GM21786 (cell line): ENCODE results near the gene DENND4B.
A peak's percentile ranks its signal among the peaks of the same experiment; 100 is the strongest.
"Not testable (repeated sequence)": the region's sequence is repeated elsewhere in the genome, so short reads cannot be mapped to it uniquely, and the experiment has no call there.

Experiments used
- ATAC-seq: cut with Tn5 transposase; IDR thresholded peaks from one replicate; pipeline ENCODE4 v1.9.1; 2021; ENCODE audit not compliant: unreplicated experiment

DENND4B gene, protein sequence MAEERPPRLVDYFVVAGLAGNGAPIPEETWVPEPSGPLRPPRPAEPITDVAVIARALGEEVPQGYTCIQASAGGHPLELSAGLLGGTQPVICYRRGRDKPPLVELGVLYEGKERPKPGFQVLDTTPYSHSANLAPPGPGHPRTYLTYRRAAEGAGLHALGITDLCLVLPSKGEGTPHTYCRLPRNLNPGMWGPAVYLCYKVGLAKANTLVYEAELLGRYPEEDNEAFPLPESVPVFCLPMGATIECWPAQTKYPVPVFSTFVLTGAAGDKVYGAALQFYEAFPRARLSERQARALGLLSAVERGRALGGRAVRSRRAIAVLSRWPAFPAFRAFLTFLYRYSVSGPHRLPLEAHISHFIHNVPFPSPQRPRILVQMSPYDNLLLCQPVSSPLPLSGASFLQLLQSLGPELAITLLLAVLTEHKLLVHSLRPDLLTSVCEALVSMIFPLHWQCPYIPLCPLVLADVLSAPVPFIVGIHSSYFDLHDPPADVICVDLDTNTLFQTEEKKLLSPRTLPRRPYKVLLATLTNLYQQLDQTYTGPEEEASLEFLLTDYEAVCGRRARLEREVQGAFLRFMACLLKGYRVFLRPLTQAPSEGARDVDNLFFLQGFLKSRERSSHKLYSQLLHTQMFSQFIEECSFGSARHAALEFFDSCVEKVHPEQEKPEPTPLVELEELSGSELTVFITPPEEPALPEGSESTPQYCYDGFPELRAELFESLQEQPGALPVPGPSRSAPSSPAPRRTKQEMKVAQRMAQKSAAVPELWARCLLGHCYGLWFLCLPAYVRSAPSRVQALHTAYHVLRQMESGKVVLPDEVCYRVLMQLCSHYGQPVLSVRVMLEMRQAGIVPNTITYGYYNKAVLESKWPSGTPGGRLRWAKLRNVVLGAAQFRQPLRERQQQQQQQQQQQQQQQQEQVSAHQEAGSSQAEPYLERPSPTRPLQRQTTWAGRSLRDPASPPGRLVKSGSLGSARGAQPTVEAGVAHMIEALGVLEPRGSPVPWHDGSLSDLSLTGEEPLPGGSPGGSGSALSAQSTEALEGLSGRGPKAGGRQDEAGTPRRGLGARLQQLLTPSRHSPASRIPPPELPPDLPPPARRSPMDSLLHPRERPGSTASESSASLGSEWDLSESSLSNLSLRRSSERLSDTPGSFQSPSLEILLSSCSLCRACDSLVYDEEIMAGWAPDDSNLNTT (N-terminal part only)

DNA sequence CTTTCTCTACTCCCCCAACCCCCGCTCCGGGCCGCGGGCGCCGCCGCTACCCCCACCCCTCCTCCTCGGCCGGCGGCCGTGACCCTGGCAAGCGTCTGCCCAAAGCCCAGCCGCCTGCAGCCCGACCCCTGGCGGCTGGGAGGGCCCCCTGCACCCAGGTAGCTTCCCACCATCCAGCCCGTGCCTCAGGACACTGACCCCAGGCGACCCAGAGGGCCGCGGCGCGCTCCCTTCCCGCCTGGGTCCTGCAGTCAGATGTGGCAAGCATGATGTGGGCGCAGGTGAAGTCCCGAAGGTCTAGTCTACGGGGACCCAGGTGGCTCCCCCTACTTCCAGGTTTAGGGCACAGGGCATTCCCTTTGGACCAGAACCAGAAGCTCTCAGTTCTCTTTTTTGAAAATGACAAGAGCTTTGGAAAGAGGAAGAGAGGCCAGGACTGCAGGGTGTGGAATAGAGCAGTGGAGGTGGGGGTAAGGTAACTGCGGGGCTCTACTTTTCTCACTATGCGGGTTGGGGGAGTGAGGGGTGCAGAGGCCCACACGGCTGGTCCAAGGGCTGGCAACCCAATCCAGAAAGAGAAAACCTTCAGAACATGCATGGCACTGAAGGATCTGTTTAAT is at the start of gene DENND4B:
DENND4B (minus strand) TSS at position 97 of the 620 bp plus-strand sequence. CDS start 2,344 bp downstream, outside the sequence.
- ATAC-seq: peak; percentile 54

DNA sequence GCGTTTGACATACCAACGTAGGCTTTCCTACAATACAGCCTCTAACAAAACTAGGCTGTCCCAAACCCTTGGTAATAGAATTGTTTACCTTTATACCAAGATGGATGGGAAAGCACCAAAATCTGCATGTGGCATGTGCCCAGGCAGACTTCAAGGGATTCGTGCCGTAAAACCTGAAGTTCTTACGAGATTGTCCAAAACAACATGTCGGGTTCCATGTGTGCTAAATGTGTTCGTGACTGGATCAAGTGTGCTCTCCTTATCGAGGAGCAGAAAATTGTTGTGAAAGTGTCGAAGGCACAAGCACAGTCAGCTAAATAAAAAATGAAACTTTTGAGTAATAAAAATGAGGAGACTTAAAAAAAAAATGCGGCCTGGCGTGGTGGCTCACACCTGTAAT is 49.1 kb upstream of the DENND4B start:
- no peak for ATAC-seq

DNA sequence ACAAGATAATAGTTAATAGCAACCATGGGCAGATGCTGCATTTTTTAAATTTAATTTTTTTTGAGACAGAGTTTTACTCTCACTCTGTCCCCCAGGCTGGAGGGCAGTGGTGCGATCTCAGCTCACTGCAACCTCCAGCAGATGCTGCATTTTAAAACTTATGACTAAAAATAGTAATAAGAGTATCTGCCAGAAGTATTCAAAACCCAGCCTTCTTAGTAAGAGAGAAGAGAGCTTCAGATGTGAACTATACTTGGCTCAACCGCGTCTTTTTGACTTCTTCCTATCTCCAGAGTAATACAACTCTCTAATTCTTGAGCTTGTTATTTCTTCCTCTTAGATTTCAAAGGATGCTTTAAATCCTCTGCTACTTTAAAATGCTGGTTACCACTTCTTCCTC is 48.7 kb upstream of the DENND4B start:
- no peak for ATAC-seq

DNA sequence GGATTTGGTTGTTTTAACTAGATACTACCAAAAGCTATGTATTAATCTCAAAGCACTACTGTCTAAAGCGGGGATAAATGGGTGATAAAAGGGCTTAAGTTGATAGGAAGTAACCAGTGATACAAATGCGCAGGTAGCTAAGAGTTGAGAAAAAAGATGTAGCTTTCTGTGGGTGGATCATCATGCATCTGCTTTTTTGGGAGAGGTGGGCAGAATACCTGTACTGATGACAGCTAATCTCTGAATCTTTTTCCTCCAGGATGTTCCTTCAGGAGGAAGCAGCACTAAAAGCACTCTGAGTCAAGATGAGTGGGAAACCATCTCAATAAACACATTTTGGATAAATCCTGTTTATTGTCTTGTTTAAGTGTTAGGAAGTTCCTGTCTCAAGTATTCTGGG is 45.3 kb upstream of the DENND4B start:
- ATAC-seq: no peak

DNA sequence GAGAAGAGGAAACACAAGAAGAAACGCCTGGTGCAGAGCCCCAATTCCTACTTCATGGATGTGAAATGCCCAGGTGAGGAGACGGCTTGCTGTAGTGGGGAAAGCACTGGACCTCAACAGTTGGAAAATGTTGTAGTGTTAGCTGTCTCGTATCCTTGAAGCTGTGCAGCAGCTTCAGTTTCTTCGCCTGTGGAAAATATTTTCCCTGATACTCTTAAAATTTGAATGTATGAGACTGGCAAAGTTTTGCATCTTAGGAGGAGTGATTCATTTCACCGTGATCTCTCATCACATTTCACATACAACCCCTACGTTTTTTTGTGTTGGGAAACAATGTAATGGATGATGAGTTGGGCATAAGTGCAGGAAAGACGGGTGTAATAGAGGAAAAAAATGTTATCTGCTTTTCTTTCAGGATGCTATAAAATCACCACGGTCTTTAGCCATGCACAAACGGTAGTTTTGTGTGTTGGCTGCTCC is 44.7 kb upstream of the DENND4B start:
- ATAC-seq: no peak

DNA sequence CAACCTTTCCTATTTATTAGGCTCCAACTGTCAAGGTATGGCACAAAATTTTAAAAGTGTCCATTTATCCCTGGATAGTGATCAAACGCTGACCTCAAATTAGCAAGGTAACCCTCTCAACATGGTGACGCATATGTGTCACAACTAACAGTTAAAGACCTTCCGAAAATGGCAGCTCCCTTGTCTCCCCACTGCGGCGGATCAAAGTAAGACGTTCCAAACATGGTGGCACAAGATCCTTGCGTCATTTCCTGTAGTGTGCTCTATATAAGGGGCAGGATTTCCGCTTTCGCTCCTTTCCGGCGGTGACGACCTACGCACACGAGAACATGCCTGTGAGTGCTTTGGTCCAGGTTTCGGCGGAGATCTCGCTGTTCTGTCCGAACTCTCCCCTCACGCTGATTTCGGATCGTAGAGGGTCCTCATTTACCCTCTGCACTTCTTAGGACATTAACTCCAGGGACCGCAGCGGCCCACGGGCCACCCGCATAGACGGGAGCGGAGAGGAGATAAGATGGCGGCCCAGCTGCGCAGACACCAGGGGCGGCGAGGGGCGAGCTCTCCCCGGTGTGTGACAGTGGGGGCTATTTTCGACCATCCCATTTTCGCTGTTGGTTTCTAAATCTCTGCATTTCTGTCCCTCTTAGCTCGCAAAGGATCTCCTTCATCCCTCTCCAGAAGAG is 44.1 kb upstream of the DENND4B start, which contains the start of gene RPS27:
RPS27 (plus strand) TSS at position 295 of the 683 bp plus-strand sequence; CDS start at position 330, 35 bp downstream.
- ATAC-seq: peak; percentile 87

DNA sequence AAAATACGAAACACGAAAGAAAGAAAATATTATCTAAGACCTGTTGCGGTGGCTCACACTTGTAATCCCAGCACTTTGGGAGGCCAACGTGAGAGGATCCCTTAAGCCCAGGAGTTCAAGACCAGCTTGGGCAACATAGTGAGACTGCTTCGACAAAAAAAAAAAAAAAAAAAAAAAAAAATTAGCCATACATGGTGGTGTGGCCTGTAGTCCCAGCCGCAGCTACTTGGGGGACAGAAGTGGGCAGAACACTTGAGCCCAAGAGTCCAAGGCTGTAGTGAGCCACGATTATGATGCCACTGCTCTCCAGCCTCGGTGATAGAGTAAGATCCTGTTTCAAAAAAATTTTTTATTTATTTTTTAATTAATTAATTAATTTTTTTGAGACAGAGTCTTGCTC is 41.1 kb upstream of the DENND4B start:
- no peak for ATAC-seq

DNA sequence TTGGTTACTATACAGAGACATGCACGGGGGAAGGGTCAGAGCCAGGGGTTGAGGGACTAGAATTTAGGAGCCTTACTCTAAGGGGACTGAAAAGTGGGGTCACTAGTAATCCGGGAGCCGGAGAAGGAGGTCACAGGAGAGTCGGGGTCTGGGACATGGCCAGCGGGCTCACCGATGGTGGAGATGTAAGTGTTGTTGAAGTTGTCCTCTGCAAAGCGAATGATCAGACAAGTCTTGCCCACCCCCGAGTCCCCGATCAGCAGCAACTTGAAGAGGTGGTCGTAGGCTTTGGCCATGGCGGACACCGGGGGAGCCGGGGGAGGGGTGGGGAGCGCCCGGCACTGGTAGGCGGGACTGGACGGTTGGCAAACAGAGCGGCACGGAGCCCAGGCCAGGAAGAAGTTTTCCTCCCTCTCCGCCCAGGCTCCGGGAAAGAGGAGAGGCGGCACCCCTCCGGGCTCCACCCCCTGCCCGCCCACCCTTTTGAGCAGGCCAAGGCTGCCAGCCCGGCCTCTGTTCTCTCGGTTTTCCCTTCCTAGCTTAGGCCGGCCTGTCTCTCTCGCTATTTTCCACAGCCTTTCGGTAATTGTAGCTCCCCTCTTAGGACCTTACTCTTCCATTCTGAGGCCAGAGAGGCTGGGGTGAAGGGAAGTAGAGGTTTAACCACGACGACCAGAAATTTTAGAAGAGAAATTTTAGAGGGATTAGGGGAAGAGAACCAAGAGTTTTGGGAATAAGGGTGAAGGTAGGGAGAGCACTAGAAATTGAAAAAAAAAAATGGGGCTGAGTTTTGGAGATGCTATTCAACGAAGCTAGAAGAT is 39.6 kb upstream of the DENND4B start, which contains the start of gene RAB13:
RAB13 (minus strand) TSS at position 399 of the 821 bp plus-strand sequence; CDS start at position 296, 103 bp downstream.
- ATAC-seq: no peak

DNA sequence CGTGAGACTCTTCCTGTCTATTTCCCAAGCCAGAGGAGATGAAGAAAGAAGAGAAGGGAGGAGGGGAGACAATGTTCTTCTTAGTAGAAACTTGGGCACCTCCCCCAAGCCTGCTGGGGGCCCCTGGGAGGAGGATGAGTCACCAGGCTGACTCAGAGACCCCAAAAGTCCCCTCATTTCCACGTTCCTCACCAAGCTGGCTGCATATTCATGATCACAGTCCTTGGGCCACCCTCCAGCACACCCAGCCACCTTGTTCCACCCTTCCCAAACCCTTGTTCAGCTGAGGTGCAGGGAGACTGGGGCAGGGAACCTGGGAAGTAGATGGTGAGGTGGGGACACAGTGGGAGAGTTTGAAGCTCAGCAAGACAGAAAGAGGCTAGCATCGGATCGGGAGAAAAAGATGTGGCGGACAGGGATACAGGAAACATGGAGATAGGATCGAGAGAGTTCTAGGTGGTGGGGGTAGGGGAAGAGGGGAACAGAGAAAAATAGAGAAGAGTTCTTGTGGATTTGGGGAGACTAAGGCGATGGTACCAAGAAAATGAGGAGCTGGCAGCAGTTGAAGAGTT is 38.9 kb upstream of the DENND4B start:
- ATAC-seq: no peak

DNA sequence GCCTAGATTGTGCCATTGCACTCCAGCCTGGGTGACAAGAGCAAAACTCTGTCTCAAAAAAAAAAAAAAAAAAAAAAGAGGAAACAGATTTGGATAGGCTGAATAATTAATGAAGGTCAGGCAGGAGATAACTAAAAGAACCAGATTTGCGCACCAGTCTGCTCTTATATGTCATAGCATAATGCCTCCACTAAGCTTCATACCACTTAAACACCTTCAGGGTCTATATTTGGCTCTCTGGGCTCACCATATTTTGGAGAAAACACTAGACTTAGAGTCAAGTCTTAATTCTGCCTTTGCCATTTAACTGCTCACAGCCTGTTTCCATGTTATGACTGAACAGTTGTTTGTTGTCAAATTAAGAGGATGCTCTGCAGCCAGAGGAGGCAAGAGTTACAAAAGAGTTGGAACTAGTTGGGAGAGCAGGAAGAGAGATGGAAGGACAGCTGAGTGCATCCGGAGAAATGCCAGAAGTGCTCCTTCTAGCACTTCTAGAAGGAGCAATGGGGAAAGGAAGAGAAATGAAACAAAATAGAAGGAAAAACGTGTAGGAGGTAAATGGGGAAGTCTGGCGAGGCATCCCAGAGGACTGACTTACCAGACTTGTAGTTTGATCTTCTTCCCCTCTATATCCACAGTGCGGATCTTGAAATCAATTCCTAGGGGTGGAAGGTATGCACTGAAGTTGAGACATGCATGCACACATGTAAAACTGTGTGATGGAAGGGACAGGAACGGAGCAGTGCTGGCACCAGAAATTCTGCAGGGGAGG is 37.8 kb upstream of the DENND4B start:
- ATAC-seq: no peak

DNA sequence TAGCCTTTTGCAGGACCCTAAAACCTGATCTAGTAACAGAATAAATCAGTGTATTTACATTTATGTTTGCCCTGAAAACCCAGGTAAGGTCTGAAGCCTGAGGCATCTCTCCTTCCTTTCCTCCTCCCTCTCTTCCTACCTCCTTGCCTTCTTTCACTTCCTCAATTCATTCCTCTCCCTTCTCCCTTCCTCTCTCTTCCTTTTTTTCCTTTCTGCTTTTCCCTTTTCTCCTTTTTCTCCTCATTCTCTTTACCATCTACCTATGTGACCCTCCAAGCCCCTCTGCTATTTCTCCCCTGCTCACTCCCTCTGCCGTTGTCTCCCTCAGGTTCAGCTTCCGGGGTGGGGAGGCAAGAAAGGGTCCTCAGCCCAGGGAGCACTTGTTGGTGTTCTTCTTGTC is 35.2 kb upstream of the DENND4B start:
- ATAC-seq: not testable (repeated sequence)

DNA sequence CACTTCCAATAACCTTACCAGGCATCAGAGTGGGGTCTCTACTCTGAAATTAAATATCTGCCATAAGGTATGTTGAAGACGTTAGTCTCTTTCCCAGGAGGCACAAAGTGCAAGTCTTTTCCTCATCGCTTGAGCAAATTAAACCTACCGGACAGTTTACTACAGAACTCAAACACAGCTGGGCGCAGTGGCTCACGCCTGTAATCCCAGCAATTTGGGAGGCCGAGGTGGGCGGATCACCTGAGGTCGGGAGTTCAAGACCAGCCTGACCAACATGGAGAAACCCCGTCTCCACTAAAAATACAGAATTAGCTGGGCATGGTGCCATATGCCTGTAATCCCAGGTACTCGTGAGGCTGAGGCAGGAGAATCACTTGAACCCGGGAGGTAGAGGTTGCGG is 32.6 kb upstream of the DENND4B start:
- not testable (repeated sequence) for ATAC-seq

DNA sequence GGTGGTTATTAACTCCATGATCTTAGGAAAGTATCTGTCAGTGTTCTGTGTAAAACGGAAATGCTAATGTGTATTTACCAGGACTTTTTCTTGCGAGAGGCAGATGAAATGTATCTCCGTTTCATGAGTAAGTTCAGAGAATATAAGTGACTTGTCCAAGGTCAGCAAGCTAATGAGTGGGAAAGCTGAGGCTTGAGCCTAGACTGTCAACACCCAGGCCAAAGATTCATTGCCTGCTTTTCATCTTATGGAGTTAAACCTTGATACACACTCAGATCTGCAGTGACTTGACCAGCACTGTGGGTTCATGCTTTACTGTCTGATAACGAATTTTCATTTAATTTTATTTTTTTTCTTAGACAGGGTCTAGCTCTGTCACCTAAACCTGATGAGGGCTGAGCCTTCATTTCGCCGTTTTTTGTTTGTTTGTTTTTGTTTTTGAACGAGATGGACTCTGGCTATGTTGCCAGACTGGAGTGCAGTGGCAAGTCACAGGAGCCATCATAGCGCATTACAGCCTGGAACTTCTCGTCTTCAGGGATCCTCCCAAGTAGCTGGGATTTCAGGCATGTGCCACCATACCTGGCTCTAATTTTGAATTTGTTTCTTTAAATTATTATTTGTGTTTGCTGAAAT is 31.9 kb upstream of the DENND4B start:
- no peak for ATAC-seq

DNA sequence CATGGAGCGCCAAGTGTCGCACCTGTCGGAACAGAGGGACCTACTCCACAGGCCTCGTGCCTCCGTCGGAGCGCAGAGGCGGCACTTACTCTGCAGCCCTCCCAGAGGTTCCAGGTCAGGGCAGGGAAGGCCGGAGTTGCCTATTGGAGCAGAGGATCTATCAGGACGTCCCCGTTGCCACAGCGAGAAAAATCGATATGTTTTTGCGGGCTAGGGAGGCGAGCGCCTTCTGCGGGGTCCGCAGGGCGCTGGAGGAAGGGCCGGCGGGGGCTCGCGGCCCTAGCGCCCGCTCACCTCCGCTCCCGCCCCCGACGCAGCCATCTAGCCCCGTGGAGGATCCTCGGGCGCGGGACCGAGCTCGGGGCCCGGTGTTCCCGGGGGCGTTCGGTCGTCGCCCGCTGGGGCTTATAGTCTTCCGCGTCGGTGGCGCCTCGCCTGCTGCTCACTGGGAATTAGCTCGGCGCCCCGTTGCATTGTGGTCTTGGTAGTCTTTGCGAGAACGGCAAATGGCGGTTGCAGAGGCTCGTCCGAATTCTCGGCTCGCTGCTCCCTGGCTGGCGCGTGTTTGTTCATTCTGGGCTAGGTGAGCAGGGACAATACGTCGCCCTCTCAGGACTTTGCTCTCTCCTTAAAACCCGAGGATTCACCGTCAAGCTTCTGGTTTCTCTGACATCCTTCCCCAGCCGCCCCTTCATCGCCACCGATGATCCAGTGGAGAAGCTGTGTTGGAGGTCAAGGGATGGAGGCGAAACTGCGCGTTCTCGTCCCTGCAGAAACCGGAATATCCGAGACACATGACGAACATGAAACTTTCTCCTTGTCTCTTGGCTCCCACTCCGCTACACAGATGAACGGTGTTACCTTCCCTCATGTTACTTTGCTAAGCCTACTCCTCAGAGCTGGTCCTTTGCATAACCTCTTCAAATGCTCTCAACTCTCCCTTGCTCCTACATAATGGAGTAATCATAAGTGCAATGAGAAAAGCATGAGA is 31.0 kb upstream of the DENND4B start, which contains the start of gene JTB:
JTB (minus strand) TSS at position 425 of the 991 bp plus-strand sequence; CDS start at position 3, 422 bp downstream.
- ATAC-seq: peak; percentile 78

DNA sequence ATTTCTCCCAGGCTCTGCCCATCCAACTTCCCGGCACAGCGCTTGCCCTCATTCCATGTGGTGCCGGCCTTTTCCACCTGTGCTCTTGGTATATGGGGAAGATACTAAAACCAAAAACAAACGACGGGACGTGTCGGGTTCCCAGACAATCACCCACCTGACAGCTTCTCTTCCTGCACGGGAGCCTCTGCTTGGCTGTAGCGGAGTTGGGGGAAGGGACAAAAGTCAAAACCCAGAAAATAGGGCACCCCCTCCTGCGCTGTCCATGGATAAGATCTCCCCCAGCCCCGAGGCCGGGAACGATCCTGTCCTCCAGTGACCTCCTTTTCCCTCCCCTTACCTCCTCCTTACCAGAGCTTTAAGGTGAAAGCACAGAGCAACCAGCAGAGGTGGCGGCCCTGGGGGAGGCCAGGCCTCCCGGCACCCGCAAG is 30.3 kb upstream of the DENND4B start:
- no peak for ATAC-seq

DNA sequence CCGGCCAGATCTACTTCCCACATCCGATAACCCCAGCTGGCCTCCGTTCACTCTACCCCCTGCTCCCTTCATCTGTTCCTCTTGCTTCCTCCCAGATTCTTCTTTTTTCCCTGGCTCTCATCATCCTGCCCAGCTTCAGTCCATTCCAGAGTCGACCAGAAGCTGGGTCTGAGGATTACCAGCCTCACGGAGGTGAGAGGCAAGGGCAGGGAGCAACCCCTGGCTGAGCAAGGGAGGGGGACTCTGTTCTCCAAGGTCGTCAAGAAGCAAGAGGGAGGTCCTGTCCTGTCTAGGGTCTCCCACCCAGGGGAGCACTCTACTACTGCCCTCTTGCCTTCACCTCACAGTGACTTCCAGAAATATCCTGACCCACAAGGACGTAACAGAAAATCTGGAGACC is 27.0 kb upstream of the DENND4B start:
- no peak for ATAC-seq
